Measurements from ENCODE around the gene COL6A3.

DNA sequence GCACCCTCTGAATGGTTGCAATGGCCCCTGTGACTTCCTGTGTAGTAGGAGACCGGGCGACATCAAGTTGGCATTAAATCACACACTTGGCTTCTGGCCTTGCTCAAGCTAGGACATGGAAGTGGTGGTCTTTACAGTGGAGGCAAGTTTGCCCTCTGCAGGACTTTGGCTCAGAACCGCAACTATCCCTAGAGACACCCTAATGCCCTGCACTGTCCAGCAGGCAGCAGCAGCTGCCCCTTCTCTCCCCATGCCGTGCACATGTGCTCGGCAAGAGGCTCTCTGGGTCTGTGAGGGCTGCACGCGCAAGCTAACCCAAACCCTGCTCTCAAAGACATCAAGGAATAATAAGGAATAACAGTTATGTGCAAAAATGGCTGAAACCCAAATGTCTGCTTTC is 106.5 kb downstream of the COL6A3 start:
- TF ChIP-seq, protein P1, sequence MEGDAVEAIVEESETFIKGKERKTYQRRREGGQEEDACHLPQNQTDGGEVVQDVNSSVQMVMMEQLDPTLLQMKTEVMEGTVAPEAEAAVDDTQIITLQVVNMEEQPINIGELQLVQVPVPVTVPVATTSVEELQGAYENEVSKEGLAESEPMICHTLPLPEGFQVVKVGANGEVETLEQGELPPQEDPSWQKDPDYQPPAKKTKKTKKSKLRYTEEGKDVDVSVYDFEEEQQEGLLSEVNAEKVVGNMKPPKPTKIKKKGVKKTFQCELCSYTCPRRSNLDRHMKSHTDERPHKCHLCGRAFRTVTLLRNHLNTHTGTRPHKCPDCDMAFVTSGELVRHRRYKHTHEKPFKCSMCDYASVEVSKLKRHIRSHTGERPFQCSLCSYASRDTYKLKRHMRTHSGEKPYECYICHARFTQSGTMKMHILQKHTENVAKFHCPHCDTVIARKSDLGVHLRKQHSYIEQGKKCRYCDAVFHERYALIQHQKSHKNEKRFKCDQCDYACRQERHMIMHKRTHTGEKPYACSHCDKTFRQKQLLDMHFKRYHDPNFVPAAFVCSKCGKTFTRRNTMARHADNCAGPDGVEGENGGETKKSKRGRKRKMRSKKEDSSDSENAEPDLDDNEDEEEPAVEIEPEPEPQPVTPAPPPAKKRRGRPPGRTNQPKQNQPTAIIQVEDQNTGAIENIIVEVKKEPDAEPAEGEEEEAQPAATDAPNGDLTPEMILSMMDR (conservative IDR thresholded peaks at IDR 0.05 in 1 of 2, IDR thresholded peaks at IDR 0.05 in 1 of 2; ENCODE audit: extremely low read depth in 1 of 2, insufficient read depth in 1 of 2, low read depth in 1 of 2, low read length in 2 of 2) = no peak
- no peak for TF ChIP-seq EZH2 (IDR thresholded peaks at IDR 0.05; ENCODE audit: borderline replicate concordance, low read length)
